Subcutaneous abdominal adipose tissue (tissue), 5 donors: ENCODE data around the gene OR12D2.
"Not testable (repeated sequence)": the region's sequence is repeated elsewhere in the genome, so short reads cannot be mapped to it uniquely, and the experiment has no call there.

Experiments
- H3K27ac ChIP-seq: one replicate; pipeline ENCODE4 v1.7.0; 2013; ENCODE audit warnings: low read depth, mild to moderate bottlenecking, inconsistent platforms, low read length, moderate library complexity
- H3K27me3 ChIP-seq, 5 donors: one replicate each; pipeline ENCODE4 v1.7.0; 2013; ENCODE audit warnings: low read length in 5 of 5, inconsistent platforms in 1 of 5; ENCODE audit not compliant: control insufficient read depth in 5 of 5, insufficient read depth in 4 of 5
- H3K36me3 ChIP-seq, 5 donors: one replicate each; pipeline ENCODE4 v1.7.0; 2013; ENCODE audit warnings: low read length in 5 of 5; ENCODE audit not compliant: control insufficient read depth in 5 of 5, insufficient read depth in 5 of 5
- H3K4me1 ChIP-seq, 5 donors: one replicate each; pipeline ENCODE4 v1.7.0; 2013; ENCODE audit warnings: low read length in 5 of 5, mild to moderate bottlenecking in 3 of 5, moderate library complexity in 1 of 5; ENCODE audit not compliant: control insufficient read depth in 5 of 5, insufficient read depth in 5 of 5
- H3K4me3 ChIP-seq, 5 donors: one replicate each; pipeline ENCODE4 v1.7.0; 2013; ENCODE audit warnings: low read length in 5 of 5, low read depth in 1 of 5
- H3K9ac ChIP-seq, 5 donors: one replicate each; pipeline ENCODE4 v1.7.0; 2013; ENCODE audit warnings: low read length in 5 of 5, mild to moderate bottlenecking in 4 of 5, moderate library complexity in 3 of 5
- H3K9me3 ChIP-seq, 5 donors: one replicate each; pipeline ENCODE4 v1.7.0; 2013; ENCODE audit warnings: low read length in 5 of 5; ENCODE audit not compliant: control insufficient read depth in 5 of 5
- donor health status: healthy.
- donor health status: healthy.
- donor health status: healthy.
- donor health status: healthy.
- donor health status: healthy.

OR12D2 gene, protein sequence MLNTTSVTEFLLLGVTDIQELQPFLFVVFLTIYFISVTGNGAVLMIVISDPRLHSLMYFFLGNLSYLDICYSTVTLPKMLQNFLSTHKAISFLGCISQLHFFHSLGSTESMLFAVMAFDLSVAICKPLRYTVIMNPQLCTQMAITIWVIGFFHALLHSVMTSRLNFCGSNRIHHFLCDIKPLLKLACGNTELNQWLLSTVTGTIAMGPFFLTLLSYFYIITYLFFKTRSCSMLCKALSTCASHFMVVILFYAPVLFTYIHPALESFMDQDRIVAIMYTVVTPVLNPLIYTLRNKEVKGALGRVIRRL

DNA sequence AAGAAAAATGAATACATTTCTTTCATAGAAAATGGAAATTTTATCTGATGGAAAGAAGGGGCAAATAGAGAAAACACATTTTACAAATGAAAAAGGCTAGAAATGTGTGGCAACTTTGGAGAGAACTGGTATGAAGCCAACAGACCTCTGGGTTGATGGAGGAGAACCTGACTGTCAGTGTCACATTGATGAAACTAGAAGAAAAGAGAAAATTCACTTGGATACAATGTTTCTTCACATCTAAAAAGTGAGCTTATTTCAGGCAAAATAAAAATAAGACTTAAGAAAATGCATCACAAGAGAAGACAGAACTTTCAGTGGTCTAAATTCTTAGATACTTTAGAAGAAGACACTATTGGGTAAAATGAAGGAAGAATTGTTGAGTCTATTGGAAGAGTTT, at the start of gene OR12D2:
Gene OR12D2, plus strand, starts transcription at position 301 of the 400 bp plus-strand sequence. CDS start 1,069 bp downstream, outside the sequence.
- Histone ChIP-seq H3K4me3 (no peak within 1 kb of the TSS), H3K27ac (no peak within 1 kb of the TSS), H3K9ac (no peak within 1 kb of the TSS), H3K36me3 (no peaks in the 10 kb centered on the region), H3K4me1 (no peaks in the 10 kb centered on the region), H3K9me3 (no peaks in the 10 kb centered on the region), H3K27me3 (peaks cover 0 to 5% (median 0%) of the 10 kb centered on the region in 5 donors)

DNA sequence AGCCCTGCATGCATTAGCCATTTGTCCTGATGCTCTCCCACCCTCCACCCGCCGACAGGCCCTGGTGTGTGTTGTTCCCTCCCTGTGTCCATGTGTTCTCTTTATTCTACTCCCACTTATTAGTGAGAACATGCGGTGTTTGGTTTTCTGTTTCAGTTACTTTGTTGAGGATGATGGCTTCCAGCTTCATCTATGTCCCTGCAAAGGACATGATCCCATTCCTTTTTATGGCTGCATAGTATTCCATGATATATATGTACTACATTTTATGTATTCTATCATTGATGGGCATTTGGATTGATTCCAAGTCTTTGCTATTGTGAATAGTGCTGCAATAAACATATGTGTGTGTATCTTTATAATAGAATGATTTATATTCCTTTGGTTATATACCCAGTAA, 46.1 kb upstream of the OR12D2 start:
- H3K27ac ChIP-seq, H3K9ac ChIP-seq, H3K4me3 ChIP-seq, H3K9me3 ChIP-seq, H3K36me3 ChIP-seq, H3K4me1 ChIP-seq, H3K27me3 ChIP-seq: not testable (repeated sequence)

DNA sequence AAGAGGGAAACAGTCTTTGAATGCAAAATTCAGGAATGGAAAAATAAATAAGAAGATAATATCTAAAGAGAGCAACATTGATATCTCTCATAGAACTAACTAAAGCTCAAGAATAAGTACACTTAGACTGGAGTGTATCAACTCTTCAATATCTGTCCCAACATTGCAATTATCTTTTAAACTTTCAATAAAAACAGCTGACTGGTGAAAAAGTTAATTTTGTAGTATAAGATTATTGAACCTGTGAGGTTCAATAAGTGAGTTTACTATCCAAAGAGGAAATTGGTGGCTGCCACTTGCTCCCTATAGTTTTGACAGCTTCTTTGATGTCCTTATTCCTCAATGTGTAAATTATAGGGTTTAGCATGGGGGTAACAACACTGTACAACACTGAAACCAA, 40.5 kb upstream of the OR12D2 start:
- Histone ChIP-seq H3K4me3 (no peak overlapping the region), H3K4me1 (no peaks in the 10 kb centered on the region), H3K27ac (no peak overlapping the region), H3K27me3 (no peaks in the 10 kb centered on the region), H3K9me3 (peaks cover 0 to 8% (median 0%) of the 10 kb centered on the region in 5 donors), H3K9ac (no peak overlapping the region), H3K36me3 (no peaks in the 10 kb centered on the region)

DNA sequence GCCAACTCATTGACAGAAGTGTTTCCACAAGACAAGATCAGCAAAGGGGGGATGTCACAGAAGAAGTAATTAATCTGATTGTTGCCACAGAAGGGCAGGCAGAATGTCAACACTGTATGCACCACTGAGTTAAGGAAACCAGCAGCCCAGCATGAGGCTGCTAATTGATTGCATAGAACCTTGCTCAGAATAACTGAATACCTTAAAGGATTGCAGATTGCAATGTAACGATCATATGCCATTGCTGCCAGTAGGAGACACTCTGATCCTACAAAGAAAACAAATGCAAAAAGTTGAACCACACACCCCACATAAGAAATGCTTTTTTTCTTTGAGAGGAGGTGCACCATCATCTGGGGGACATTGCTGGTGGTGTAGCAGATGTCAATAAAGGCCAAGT, 39.8 kb upstream of the OR12D2 start:
- Histone ChIP-seq H3K36me3 (no peaks in the 10 kb centered on the region), H3K27ac (no peak overlapping the region), H3K9ac (no peak overlapping the region), H3K27me3 (no peaks in the 10 kb centered on the region), H3K9me3 (peaks cover 0 to 4% (median 0%) of the 10 kb centered on the region in 5 donors), H3K4me3 (no peak overlapping the region), H3K4me1 (no peaks in the 10 kb centered on the region)

GRCh38 chr6:29368765-29369164, 26.7 kb upstream of the OR12D2 start, which contains the start of gene OR5V1:
OR5V1 (minus strand) TSS chr6:29368865; CDS start chr6:29356195, 12,670 bp downstream.
- Histone ChIP-seq H3K4me1 (no peaks in the 10 kb centered on the region), H3K9me3 (peaks cover 0 to 3% (median 0%) of the 10 kb centered on the region in 5 donors), H3K4me3 (no peak within 1 kb of the TSS), H3K36me3 (no peaks in the 10 kb centered on the region), H3K27ac (no peak within 1 kb of the TSS), H3K27me3 (no peaks in the 10 kb centered on the region), H3K9ac (no peak within 1 kb of the TSS)

DNA sequence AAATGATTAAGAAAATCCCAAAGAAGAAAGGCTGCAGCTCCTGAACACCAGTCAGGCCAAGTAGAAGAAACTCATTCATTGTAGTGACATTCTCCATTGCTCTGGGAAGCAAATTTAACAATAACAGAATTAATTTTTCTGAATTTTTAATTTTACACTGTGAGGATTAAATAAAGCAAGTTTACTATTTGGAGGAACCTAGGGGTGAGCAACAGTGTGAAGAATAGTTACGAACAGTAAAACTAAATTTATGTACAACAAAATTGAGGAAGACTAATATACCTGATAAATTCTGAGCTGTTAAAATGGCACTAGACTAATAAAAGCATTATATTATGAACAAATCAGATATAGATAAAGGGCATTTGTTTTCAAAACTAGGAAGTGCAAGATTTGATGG, 20.2 kb upstream of the OR12D2 start, which contains the start of gene OR12D3:
Gene OR12D3, minus strand, starts transcription at position 101 of the 400 bp plus-strand sequence. Its CDS starts 4 bp downstream, at position 97.
- Histone ChIP-seq H3K4me1 (no peaks in the 10 kb centered on the region), H3K9me3 (peaks cover 0 to 3% (median 0%) of the 10 kb centered on the region in 5 donors), H3K9ac (no peak within 1 kb of the TSS), H3K27me3 (no peaks in the 10 kb centered on the region), H3K4me3 (no peak within 1 kb of the TSS), H3K36me3 (no peaks in the 10 kb centered on the region), H3K27ac (no peak within 1 kb of the TSS)

DNA sequence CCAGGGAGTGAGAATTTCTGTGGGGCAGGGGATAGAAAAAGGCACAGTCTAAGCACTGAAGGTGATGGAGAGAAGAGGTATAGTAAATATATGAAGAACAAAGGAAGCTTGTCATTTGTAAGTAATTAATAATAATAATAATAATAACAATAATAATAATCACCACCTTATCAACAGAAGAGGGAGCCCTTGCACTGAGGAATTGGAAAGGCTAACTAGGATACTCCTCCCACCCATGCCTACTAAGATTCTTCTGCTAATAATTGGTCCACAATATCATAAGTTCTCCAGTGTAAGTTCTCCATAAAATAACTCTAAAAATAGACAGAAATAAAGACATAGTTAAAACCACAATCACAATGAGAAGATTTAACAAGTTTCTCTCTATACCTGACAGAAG, 19.4 kb upstream of the OR12D2 start:
- Histone ChIP-seq H3K9me3 (peaks cover 0 to 3% (median 0%) of the 10 kb centered on the region in 5 donors), H3K36me3 (no peaks in the 10 kb centered on the region), H3K4me3 (no peak overlapping the region), H3K27me3 (no peaks in the 10 kb centered on the region), H3K9ac (no peak overlapping the region), H3K4me1 (no peaks in the 10 kb centered on the region), H3K27ac (no peak overlapping the region)

DNA sequence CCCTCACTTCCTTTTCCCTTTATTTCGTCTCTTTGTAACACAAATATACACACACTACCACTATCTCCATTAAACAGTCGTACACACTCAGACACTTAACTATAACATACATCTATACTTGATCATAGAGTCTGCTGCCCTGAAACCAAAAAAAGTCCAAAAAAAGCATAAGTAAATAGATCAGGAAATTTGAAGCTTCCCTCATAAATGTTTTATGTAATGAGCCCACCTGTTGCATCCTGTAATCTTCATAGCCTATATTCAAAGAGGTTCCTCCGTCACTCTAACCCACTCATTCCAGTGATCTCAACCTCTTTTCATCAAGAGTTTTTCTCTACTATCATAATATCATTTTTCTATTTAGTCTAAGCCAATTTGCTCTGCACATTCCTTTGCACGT, 6.9 kb upstream of the OR12D2 start:
- Histone ChIP-seq H3K4me1 (no peaks in the 10 kb centered on the region), H3K4me3 (no peak overlapping the region), H3K9ac (no peak overlapping the region), H3K9me3 (no peaks in the 10 kb centered on the region), H3K27ac (no peak overlapping the region), H3K36me3 (no peaks in the 10 kb centered on the region), H3K27me3 (peaks cover 0 to 5% (median 0%) of the 10 kb centered on the region in 5 donors)

GRCh38 chr6:29399525-29399924, 4.1 kb downstream of the OR12D2 start:
- Histone ChIP-seq H3K9ac (no peak overlapping the region), H3K27ac (no peak overlapping the region), H3K9me3 (no peaks in the 10 kb centered on the region), H3K27me3 (no peaks in the 10 kb centered on the region), H3K4me3 (no peak overlapping the region), H3K4me1 (no peaks in the 10 kb centered on the region), H3K36me3 (no peaks in the 10 kb centered on the region)

DNA sequence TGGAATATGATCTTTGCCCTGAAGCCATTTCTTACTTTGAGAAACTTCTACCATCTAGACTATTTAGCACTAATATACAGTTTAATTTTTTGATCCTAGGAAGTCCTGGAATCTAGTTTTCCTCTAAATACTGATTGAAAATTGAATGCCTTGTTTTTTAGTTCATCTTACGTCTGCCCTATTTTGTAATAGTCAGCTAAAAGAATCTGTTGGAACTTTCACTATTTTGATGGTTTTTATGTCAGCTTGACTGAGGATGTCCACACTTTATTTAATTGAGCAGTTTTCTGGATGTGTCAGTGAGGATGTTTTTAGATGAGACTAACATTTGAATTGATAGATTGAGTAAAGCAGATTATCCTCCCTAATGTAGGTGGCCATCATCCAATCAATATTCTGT, 8.4 kb downstream of the OR12D2 start:
- no peaks in the 10 kb centered on the region for H3K4me1 ChIP-seq
- H3K9me3 ChIP-seq: peaks cover 0 to 2% (median 0%) of the 10 kb centered on the region in 5 donors
- no peaks in the 10 kb centered on the region for H3K36me3 ChIP-seq
- H3K4me3 ChIP-seq: no peak overlapping the region
- no peaks in the 10 kb centered on the region for H3K27me3 ChIP-seq
- H3K9ac ChIP-seq: no peak overlapping the region
- H3K27ac ChIP-seq: no peak overlapping the region
